SH-SY5Y (cell line): ENCODE results near the gene TUFT1.

Experiments
- GATA2 ChIP-seq: IDR thresholded peaks from 2 replicates; pipeline ENCODE4 v1.6.1; 2011; ENCODE audit warnings: mild to moderate bottlenecking, low read depth, low read length
- GATA3 ChIP-seq: IDR thresholded peaks from 2 replicates; pipeline ENCODE4 v1.6.1; 2011; ENCODE audit warnings: low read depth, mild to moderate bottlenecking, low read length, moderate library complexity

GRCh38 chr1:151504759-151505158, 35.4 kb upstream of the TUFT1 start:
- TF ChIP-seq GATA2, result no peak
- TF ChIP-seq GATA3, result no peak
